HepG2 (cell line): ENCODE results near the gene HAGH. TPM values are rescaled to one million over a fixed set of nuclear protein-coding genes. Genes with fewer than 3 reads are reported as not detected.

Experiments
- ATAC-seq: fragments of 200-7000 bp; cut with Tn5 transposase; 3 replicates; pipeline ENCODE4 v1.9.1; 2020; ENCODE audit warnings: mild to moderate bottlenecking, moderate library complexity
- BruUV-seq: library from RNA; stranded (reverse); fragments of 400-500 nt; replicated peaks from 2 replicates; lab custom pipeline; 2021; lab: Mats Ljungman, UMichigan
- CTCF ChIA-PET: fragments of 300-600 bp; formaldehyde crosslinking; extraction: SDS; loops from one replicate; lab custom pipeline; 2021; ENCODE audit warnings: low total read pairs, inconsistent platforms, low intra/inter-chr PET ratio; lab: Yijun Ruan, JAX
- POLR2A ChIA-PET: fragments of 350-600 bp; sonication (Branson Sonifier 250); formaldehyde crosslinking; loops from one replicate; lab custom pipeline; 2020; ENCODE audit warnings: antibody characterized with exemption, inconsistent platforms; lab: Yijun Ruan, JAX
- DNase-seq: peaks from one replicate; pipeline ENCODE4 v3.0.0-alpha.2; 2015; ENCODE audit warnings: low spot score
- FAIRE-seq: peaks from 3 replicates; lab custom pipeline; 2011; peaks lifted over from hg19 to GRCh38; lab: Jason Lieb, UNC
- H2AFZ ChIP-seq: one replicate; pipeline ENCODE4 v1.6.1; 2011; ENCODE audit warnings: low read length, inconsistent platforms
- H3K27ac ChIP-seq: fragments of 300-600 bp; 3 replicates; pipeline ENCODE4 v1.8.0; 2011; ENCODE audit warnings: mixed run types, mild to moderate bottlenecking, mixed read lengths, low read length, inconsistent platforms; ENCODE audit not compliant: insufficient read depth; ENCODE audit errors: extremely low read length
- H3K27me3 ChIP-seq, 2 experiments: fragments of 200-600 bp in 1 of 2; 2 replicates in 1 of 2; 3 replicates in 1 of 2; pipeline versions ENCODE4 v1.6.0 to v1.8.0; 2011; ENCODE audit warnings: low read length in 2 of 2, mild to moderate bottlenecking in 2 of 2, moderate library complexity in 2 of 2, inconsistent platforms in 1 of 2; ENCODE audit not compliant: insufficient read depth in 2 of 2, control insufficient read depth in 1 of 2
- H3K36me3 ChIP-seq, 2 experiments: fragments of 200-600 bp in 1 of 2; replicated peaks in 1 of 2; 2 replicates in 1 of 2; 3 replicates in 1 of 2; pipeline versions ENCODE4 v1.5.1 to v1.8.0; 2011; ENCODE audit warnings: low read length in 2 of 2, inconsistent platforms in 1 of 2; ENCODE audit not compliant: insufficient read depth in 2 of 2, control insufficient read depth in 1 of 2
- H3K4me1 ChIP-seq: 2 replicates; pipeline ENCODE4 v1.5.1; 2012; ENCODE audit warnings: low read length, inconsistent platforms; ENCODE audit not compliant: insufficient read depth
- H3K4me2 ChIP-seq: 2 replicates; pipeline ENCODE4 v1.6.0; 2011; ENCODE audit warnings: low read depth, low read length, inconsistent platforms
- H3K4me3 ChIP-seq, 3 experiments: fragments of 200-600 bp in 1 of 3; sonication (generic), shearing (Covaris generic) in 1 of 3; replicated peaks in 1 of 3; 2 replicates each; pipeline ENCODE4 v1.5.1; 2011 to 2016; ENCODE audit warnings: low read length in 3 of 3, inconsistent platforms in 2 of 3, low read depth in 2 of 3, mild to moderate bottlenecking in 2 of 3, control low read depth in 1 of 3, mixed read lengths in 1 of 3; ENCODE audit not compliant: insufficient read depth in 1 of 3
- H3K79me2 ChIP-seq: one replicate; pipeline ENCODE4 v1.6.1; 2011; ENCODE audit warnings: low read length, inconsistent platforms; ENCODE audit not compliant: insufficient read depth
- H3K9ac ChIP-seq: 2 replicates; pipeline ENCODE4 v1.6.0; 2011; ENCODE audit warnings: mild to moderate bottlenecking, low read depth, low read length, inconsistent platforms; ENCODE audit not compliant: insufficient read depth
- H3K9me3 ChIP-seq: 2 replicates; pipeline ENCODE4 v1.5.1; 2012; ENCODE audit warnings: mild to moderate bottlenecking, low read length
- H4K20me1 ChIP-seq: 2 replicates; pipeline ENCODE4 v1.6.0; 2011; ENCODE audit warnings: inconsistent platforms, mild to moderate bottlenecking, low read length, moderate library complexity; ENCODE audit not compliant: insufficient read depth
- CCAR2 ChIP-seq: fragments of 200-400 bp; formaldehyde crosslinking; optimal IDR thresholded peaks from 2 replicates; pipeline ENCODE3; 2018; ENCODE audit warnings: low read depth, mild to moderate bottlenecking, low read length, moderate library complexity
- FOSL2 ChIP-seq: sonication (generic); formaldehyde crosslinking; IDR thresholded peaks from 2 replicates; pipeline ENCODE4 v1.4.0; 2020; ENCODE audit warnings: missing genetic modification reagents
- HDAC1 ChIP-seq: sonication (generic); formaldehyde crosslinking; IDR thresholded peaks from 2 replicates; pipeline ENCODE4 v1.5.1; 2020; ENCODE audit warnings: mild to moderate bottlenecking, missing genetic modification reagents
- KLF12 ChIP-seq: sonication (generic); formaldehyde crosslinking; IDR thresholded peaks from 2 replicates; pipeline ENCODE4 v1.4.0; 2020; ENCODE audit warnings: missing genetic modification reagents, borderline replicate concordance
- ZKSCAN5 ChIP-seq: sonication (generic); formaldehyde crosslinking; IDR thresholded peaks from 2 replicates; pipeline ENCODE4 v1.5.1; 2020; ENCODE audit warnings: mild to moderate bottlenecking, missing genetic modification reagents
- ZNF256 ChIP-seq: sonication (generic); formaldehyde crosslinking; conservative IDR thresholded peaks from 2 replicates; pipeline ENCODE4 v1.4.0; 2020; ENCODE audit warnings: missing genetic modification reagents
- WGBS: methylation state at CpG from one replicate; pipeline ENCODE4 v1.1.6; 2017; ENCODE audit warnings: low lambda C conversion rate; 5-methylcytosine and 5-hydroxymethylcytosine counted together
- in situ Hi-C: cut with HindIII; loops from 2 replicates; pipeline ENCODE4 v1.10.0; 2017; ENCODE audit warnings: low pct_unique_long_range_greater_than_20kb; ENCODE audit not compliant: extremely low pct_ligation_motif_present
- intact Hi-C: fragments of 100-400 bp; cut with micrococcal nuclease; formaldehyde crosslinking; loops from one replicate; pipeline ENCODE4 v1.10.0; 2022; ENCODE audit not compliant: unreplicated experiment
- polyA plus RNA-seq, 8 experiments: library from polyadenylated mRNA; depleted of rRNA in 3 of 8; stranded (reverse) in 7 of 8; unstranded in 1 of 8; fragments of >200 nt; fragmentation: Illumina TruSeq in 4 of 8; extraction: Trizol in 4 of 8; gene quantifications; 2 replicates each; pipeline versions ENCODE4 v1.2.1 to v1.2.3, GENCODE V29; 2011 to 2016; ENCODE audit warnings: low read depth in 4 of 8, missing spikeins in 1 of 8, mixed read lengths in 1 of 8; ENCODE audit not compliant: insufficient read depth in 1 of 8
- total RNA-seq, 5 experiments: library from RNA; depleted of rRNA; stranded (reverse); fragments of >200 nt; fragmentation: Illumina TruSeq; extraction: Trizol; gene quantifications; 2 replicates each; pipeline ENCODE4 v1.2.3, GENCODE V29; 2016; ENCODE audit warnings: low read depth in 1 of 5
- TF ChIP-seq, protein P1 (sequence below): sonication (generic); formaldehyde crosslinking; IDR thresholded peaks from 2 replicates; pipeline ENCODE4 v1.9.0; 2021; ENCODE audit warnings: missing genetic modification reagents, borderline replicate concordance
- TF ChIP-seq, protein P2 (sequence below): sonication (generic); formaldehyde crosslinking; IDR thresholded peaks from 2 replicates; pipeline ENCODE4 v1.8.0; 2022; ENCODE audit warnings: missing genetic modification reagents, mild to moderate bottlenecking, inconsistent platforms, borderline replicate concordance
- TF ChIP-seq, protein P3 (sequence below): sonication (generic); formaldehyde crosslinking; IDR thresholded peaks from 2 replicates; pipeline ENCODE4 v1.4.0; 2020; ENCODE audit warnings: mild to moderate bottlenecking, missing genetic modification reagents, borderline replicate concordance
- TF ChIP-seq, protein P4 (sequence below): sonication (generic); formaldehyde crosslinking; IDR thresholded peaks from 2 replicates; pipeline ENCODE4 v1.5.0; 2020; ENCODE audit warnings: mild to moderate bottlenecking, missing genetic modification reagents, borderline replicate concordance

HAGH gene
- total and polyA plus RNA-seq, 2 of the 13 experiments (the other 11 are each of a cell fraction or from before 2014, with no cell fraction given): 70.4 to 95.4 TPM

DNA sequence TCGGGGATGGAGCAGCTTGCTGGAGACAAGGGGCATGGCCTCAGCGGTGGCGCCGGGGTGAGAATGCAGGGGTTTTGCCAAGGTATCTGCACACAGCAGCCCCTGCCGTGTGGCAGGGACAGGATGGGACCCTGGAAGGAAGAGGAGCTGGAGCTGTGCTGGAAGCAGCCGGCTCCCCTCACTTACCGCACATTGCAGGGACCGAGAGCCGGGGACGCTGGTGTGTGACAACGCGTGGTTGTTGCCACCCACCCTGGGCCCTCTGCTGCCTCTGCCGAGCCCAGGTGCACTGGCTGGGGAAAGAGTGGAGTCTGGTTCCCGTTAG is 40.8 kb downstream of the HAGH start (continued):
- TF ChIP-seq, protein P1, sequence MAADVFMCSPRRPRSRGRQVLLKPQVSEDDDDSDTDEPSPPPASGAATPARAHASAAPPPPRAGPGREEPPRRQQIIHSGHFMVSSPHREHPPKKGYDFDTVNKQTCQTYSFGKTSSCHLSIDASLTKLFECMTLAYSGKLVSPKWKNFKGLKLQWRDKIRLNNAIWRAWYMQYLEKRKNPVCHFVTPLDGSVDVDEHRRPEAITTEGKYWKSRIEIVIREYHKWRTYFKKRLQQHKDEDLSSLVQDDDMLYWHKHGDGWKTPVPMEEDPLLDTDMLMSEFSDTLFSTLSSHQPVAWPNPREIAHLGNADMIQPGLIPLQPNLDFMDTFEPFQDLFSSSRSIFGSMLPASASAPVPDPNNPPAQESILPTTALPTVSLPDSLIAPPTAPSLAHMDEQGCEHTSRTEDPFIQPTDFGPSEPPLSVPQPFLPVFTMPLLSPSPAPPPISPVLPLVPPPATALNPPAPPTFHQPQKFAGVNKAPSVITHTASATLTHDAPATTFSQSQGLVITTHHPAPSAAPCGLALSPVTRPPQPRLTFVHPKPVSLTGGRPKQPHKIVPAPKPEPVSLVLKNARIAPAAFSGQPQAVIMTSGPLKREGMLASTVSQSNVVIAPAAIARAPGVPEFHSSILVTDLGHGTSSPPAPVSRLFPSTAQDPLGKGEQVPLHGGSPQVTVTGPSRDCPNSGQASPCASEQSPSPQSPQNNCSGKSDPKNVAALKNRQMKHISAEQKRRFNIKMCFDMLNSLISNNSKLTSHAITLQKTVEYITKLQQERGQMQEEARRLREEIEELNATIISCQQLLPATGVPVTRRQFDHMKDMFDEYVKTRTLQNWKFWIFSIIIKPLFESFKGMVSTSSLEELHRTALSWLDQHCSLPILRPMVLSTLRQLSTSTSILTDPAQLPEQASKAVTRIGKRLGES: no peak
- TF ChIP-seq ZKSCAN5 (CRISPR knock-in tag): no peak

DNA sequence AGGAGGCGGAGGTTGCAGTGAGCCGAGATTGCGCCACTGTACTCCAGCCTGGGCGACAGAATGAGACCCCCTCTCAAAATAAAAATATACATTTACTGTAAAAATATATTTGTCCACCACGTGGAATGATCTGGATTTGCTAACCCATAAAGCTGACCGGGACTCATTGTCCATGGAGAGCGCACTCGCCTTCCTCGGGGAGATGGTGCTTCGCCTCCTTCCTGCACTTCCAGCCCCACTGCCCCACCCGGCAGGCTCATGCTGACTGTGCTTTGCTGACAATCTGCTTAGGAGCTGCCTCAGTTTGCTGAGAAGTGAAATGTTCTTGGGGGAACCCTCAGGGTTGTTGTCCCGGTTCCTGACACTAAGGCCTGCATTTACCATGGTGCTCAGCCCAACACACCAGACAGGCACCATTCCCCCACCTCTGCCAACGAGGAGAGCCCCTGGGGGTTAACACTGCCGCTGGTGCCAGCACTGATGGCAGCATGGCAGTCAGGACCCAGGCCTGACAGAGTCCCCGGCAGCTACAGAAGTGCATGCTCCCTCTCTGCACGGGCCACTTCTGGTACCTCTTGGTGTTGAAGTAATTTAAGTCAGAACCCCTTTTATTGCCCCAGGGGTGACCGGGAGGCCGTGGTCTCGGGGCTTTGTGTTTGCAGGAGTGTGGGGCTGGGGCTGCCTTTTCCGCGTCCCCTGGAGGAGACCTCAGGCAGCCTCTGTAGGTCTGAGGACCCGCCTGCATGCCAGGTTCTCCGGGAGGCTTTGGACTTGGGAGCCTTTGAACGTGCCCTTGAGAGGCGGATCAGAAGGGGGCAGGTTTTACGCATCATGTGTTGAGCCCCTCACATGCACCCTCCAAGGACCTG is 41.4 kb downstream of the HAGH start:
- POLR2A ChIA-PET: interaction anchor here (1.1 to 4.4 kb wide), 2 partner anchors 8 to 48 kb away, joined by 4 to 57 read pairs; partner anchors contain the start of gene IGFALS
- BruUV-seq: no TSS peak
- DNase-seq: no peak
- TF ChIP-seq, protein P2, sequence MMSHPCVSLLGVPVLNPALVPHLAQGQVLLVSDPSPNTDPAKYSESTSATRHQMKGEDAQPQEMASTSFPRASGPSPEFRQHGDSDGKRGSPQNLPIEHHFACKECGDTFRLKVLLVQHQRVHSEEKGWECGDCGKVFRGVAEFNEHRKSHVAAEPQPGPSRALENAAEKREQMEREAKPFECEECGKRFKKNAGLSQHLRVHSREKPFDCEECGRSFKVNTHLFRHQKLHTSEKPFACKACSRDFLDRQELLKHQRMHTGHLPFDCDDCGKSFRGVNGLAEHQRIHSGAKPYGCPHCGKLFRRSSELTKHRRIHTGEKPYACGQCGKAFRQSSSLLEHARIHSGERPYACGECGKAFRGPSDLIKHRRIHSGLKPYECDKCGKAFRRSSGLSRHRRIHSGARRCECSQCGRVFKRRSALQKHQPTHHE (CRISPR knock-in tag): no peak
- no peak for TF ChIP-seq KLF12 (CRISPR knock-in tag)
- TF ChIP-seq, protein P3, sequence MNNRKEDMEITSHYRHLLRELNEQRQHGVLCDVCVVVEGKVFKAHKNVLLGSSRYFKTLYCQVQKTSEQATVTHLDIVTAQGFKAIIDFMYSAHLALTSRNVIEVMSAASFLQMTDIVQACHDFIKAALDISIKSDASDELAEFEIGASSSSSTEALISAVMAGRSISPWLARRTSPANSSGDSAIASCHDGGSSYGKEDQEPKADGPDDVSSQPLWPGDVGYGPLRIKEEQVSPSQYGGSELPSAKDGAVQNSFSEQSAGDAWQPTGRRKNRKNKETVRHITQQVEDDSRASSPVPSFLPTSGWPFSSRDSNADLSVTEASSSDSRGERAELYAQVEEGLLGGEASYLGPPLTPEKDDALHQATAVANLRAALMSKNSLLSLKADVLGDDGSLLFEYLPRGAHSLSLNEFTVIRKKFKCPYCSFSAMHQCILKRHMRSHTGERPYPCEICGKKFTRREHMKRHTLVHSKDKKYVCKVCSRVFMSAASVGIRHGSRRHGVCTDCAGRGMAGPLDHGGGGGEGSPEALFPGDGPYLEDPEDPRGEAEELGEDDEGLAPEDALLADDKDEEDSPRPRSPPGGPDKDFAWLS (CRISPR knock-in tag): no peak
- TF ChIP-seq CCAR2: no peak
- no peak for TF ChIP-seq FOSL2 (CRISPR knock-in tag)
- TF ChIP-seq ZNF256: no peak
- no peak for TF ChIP-seq HDAC1 (CRISPR knock-in tag)
- TF ChIP-seq, protein P4, sequence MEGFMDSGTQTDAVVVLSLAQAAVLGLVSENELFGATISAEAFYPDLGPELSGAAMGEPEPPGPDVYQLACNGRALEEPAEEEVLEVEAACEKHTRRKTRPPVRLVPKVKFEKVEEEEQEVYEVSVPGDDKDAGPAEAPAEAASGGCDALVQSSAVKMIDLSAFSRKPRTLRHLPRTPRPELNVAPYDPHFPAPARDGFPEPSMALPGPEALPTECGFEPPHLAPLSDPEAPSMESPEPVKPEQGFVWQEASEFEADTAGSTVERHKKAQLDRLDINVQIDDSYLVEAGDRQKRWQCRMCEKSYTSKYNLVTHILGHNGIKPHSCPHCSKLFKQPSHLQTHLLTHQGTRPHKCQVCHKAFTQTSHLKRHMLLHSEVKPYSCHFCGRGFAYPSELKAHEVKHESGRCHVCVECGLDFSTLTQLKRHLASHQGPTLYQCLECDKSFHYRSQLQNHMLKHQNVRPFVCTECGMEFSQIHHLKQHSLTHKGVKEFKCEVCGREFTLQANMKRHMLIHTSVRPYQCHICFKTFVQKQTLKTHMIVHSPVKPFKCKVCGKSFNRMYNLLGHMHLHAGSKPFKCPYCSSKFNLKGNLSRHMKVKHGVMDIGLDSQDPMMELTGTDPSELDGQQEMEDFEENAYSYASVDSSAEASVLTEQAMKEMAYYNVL (CRISPR knock-in tag): no peak

More for the DNA sequence above, 41.4 kb downstream of the HAGH start:
- intact Hi-C loops (loop anchor here (5.0 kb wide), 1 partner anchor 42 kb away; the partner anchor contains the start of genes FAHD1 and HAGH), in situ Hi-C loops (loop anchor here (5.0 kb wide), 1 partner anchor 37 kb away; no protein-coding TSS in a partner anchor)
- Histone ChIP-seq H3K4me1 (peaks cover 22% of the 10 kb centered on the region), H3K36me3 (peaks cover 4 to 7% of the 10 kb centered on the region in 2 experiments; a peak in 3 of 5 replicates), H4K20me1 (peaks cover 4% of the 10 kb centered on the region; the same call in 1 of the 2 replicates), H3K27ac (no peak overlapping the region), H3K4me3 (no peak overlapping the region), H3K4me2 (no peak overlapping the region), H3K27me3 (peaks cover 0 to 2% of the 10 kb centered on the region in 2 experiments; a peak in 1 of 5 replicates), H3K9ac (no peak overlapping the region), H3K9me3 (no peaks in the 10 kb centered on the region), H3K79me2 (peaks cover 26% of the 10 kb centered on the region), H2AFZ (no peak overlapping the region)
- FAIRE-seq (no peak), ATAC-seq (no peak)
- 91% methylated on average over 13 of the region's 26 CpGs for WGBS
- CTCF ChIA-PET: no interaction called here
